Heart left ventricle (tissue), 13 donors: ENCODE measurements around the gene PPFIA2.

ENCODE experiments used
- CTCF ChIP-seq, 12 donors: fragments of 200-600 bp; sonication (generic) in 4 of 12; IDR thresholded peaks; one replicate each; pipeline versions ENCODE4 v1.5.0 to v1.8.0; 2018 to 2022; ENCODE audit warnings: antibody characterized with exemption in 12 of 12, mild to moderate bottlenecking in 5 of 12
- POLR2A ChIP-seq, 2 donors: fragments of 450-650 bp; IDR thresholded peaks; one replicate each; pipeline ENCODE4 v1.6.1; 2017; ENCODE audit warnings: antibody characterized with exemption in 2 of 2, mild to moderate bottlenecking in 2 of 2, moderate library complexity in 2 of 2
- donor health status: ischemic (EF 13 %, LVEDD 7.1; RV severe dilation, severe dysfunction).
- donor health status: DM: no; HTN: yes; CAD: no.
- donor health status: DM: no; HTN: no; CAD: no.
- donor health status: ischemic (EF 25% LVEDD 6.9; RV normal size, moderate dysfunction).
- donor health status: ischemic (EF 25% LVEDD 5.7; RV mildly dilated, moderate dysfunction).
- donor health status: ischemic (EF 35%, LVEDD 5.7; RV mildly dilated, moderate dysfunction).
- donor health status: nonischemic (EF 11% LVEDD 7.7; RV severe dilation, severe dysfunction).
- donor health status: DM: yes; HTN: yes; CAD: no.
- donor health status: PGD.
- donor health status: ischemic (EF 29% LVEDD 5.4; RV normal size, mild dysfunction).
- donor health status: nonischemic (EF 23%, LVEDD 6.1; RV moderate dilation, normal function).

- TF ChIP-seq CTCF (IDR thresholded peaks at IDR 0.05): no peak
- no peak for TF ChIP-seq POLR2A (IDR thresholded peaks at IDR 0.05)
Measured at GRCh38 chr12:81541121-81541520, 218.0 kb downstream of the PPFIA2 start.
